ENCODE results near the gene DNAJB12. TPM values are rescaled to one million over a fixed set of nuclear protein-coding genes. Genes with fewer than 3 reads are reported as not detected.

DNAJB12 gene
- total and polyA plus RNA-seq, 2 donors from 2014 or later, result 32.0 to 37.7 TPM

DNA sequence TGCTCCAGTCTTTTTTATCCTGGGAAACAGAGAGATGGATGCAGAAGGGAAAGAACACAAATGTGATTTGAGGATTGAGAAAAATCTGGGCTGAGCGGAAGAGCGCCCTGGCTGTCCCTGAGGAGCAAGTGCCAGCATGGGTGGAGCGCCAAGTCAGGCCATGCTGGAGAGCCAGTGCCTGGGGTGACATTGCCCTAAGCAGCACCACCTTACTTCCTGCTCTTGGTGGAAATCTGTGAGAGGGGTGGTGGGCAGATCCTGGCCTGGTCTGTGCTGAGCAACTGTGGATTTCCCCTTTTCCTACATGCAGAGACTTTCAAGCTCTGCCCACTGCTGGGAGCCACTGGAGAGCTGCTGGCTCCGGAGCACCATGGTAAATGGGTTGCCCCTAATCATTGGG lies 44.1 kb downstream of the DNAJB12 start:
- Histone ChIP-seq H3K27ac (ENCODE audit: low read depth in 2 of 2, low read length in 2 of 2) (no peak overlapping the region), H3K27me3 (ENCODE audit: control insufficient read depth, insufficient read depth, low read length) (no peaks in the 10 kb centered on the region), H3K4me1 (ENCODE audit: control insufficient read depth in 2 of 3, insufficient read depth in 2 of 3, low read depth in 1 of 3, low read length in 3 of 3) (peaks cover 0 to 23% (median 8%) of the 10 kb centered on the region in 3 donors), H3K36me3 (ENCODE audit: control insufficient read depth in 2 of 3, insufficient read depth in 3 of 3, low read length in 3 of 3) (no peaks in the 10 kb centered on the region), H3K9ac (ENCODE audit: low read length in 3 of 3) (no peak overlapping the region), H3K4me3 (ENCODE audit: low read length in 3 of 3) (no peak overlapping the region), H3K9me3 (ENCODE audit: control insufficient read depth in 2 of 3, insufficient read depth in 1 of 3, low read length in 3 of 3) (no peaks in the 10 kb centered on the region)
- FAIRE-seq (no peak), DNase-seq (peak in 1 of 5 donors; percentile 25)
- intact Hi-C loops (cut with DNase I), result no loop called here
- TF ChIP-seq, protein P1, sequence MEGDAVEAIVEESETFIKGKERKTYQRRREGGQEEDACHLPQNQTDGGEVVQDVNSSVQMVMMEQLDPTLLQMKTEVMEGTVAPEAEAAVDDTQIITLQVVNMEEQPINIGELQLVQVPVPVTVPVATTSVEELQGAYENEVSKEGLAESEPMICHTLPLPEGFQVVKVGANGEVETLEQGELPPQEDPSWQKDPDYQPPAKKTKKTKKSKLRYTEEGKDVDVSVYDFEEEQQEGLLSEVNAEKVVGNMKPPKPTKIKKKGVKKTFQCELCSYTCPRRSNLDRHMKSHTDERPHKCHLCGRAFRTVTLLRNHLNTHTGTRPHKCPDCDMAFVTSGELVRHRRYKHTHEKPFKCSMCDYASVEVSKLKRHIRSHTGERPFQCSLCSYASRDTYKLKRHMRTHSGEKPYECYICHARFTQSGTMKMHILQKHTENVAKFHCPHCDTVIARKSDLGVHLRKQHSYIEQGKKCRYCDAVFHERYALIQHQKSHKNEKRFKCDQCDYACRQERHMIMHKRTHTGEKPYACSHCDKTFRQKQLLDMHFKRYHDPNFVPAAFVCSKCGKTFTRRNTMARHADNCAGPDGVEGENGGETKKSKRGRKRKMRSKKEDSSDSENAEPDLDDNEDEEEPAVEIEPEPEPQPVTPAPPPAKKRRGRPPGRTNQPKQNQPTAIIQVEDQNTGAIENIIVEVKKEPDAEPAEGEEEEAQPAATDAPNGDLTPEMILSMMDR (IDR thresholded peaks at IDR 0.05; ENCODE audit: borderline replicate concordance, extremely low read depth, insufficient read depth), result no peak

DNA sequence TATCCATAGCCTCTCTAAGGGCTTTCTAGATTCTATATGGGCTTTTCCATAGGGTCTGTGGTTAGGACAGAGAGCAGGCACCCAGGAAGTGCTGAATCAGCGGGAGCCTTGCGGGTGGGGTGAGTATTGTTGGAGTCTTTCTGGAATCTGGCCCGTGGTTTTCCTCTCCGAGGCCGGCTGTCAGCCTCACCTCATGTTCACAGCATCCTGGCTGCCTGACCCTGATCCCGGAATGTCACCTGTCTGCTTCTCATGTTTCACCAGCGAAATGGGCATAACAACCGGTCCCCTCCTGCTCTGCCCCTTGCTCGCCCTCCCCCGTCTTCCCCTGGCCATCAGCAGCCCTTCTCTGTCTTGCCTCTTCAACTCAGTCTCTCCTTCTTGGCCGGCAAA lies 44.5 kb downstream of the DNAJB12 start:
- FAIRE-seq, result no peak
- no peaks in the 10 kb centered on the region for H3K36me3 ChIP-seq (ENCODE audit: control insufficient read depth in 2 of 3, insufficient read depth in 3 of 3, low read length in 3 of 3)
- TF ChIP-seq, protein P1 (IDR thresholded peaks at IDR 0.05; ENCODE audit: borderline replicate concordance, extremely low read depth, insufficient read depth), result no peak
- no peak overlapping the region for H3K27ac ChIP-seq (ENCODE audit: low read depth in 2 of 2, low read length in 2 of 2)
- intact Hi-C loops (cut with DNase I), result no loop called here
- H3K27me3 ChIP-seq (ENCODE audit: control insufficient read depth, insufficient read depth, low read length), result no peaks in the 10 kb centered on the region
- peaks cover 0 to 19% (median 4%) of the 10 kb centered on the region in 3 donors for H3K4me1 ChIP-seq (ENCODE audit: control insufficient read depth in 2 of 3, insufficient read depth in 2 of 3, low read depth in 1 of 3, low read length in 3 of 3)
- H3K9ac ChIP-seq (ENCODE audit: low read length in 3 of 3), result no peak overlapping the region
- DNase-seq, result peak in 1 of 5 donors; percentile 60
- no peaks in the 10 kb centered on the region for H3K9me3 ChIP-seq (ENCODE audit: control insufficient read depth in 2 of 3, insufficient read depth in 1 of 3, low read length in 3 of 3)
- no peak overlapping the region for H3K4me3 ChIP-seq (ENCODE audit: low read length in 3 of 3)

- intact Hi-C loops (cut with DNase I), result no loop called here
- DNase-seq (peak in 1 of 5 donors; percentile 60), FAIRE-seq (no peak)
- H3K27me3 ChIP-seq (ENCODE audit: control insufficient read depth, insufficient read depth, low read length), result no peaks in the 10 kb centered on the region
- H3K4me3 ChIP-seq (ENCODE audit: low read length in 3 of 3), result no peak overlapping the region
- H3K9ac ChIP-seq (ENCODE audit: low read length in 3 of 3), result no peak overlapping the region
- TF ChIP-seq, protein P1 (IDR thresholded peaks at IDR 0.05; ENCODE audit: borderline replicate concordance, extremely low read depth, insufficient read depth), result no peak
- peak overlapping the region in 1 of 2 donors; percentile 38 for H3K27ac ChIP-seq (ENCODE audit: low read depth in 2 of 2, low read length in 2 of 2)
- H3K9me3 ChIP-seq (ENCODE audit: control insufficient read depth in 2 of 3, insufficient read depth in 1 of 3, low read length in 3 of 3), result no peaks in the 10 kb centered on the region
- H3K4me1 ChIP-seq (ENCODE audit: control insufficient read depth in 2 of 3, insufficient read depth in 2 of 3, low read depth in 1 of 3, low read length in 3 of 3), result peaks cover 0 to 15% (median 0%) of the 10 kb centered on the region in 3 donors
- H3K36me3 ChIP-seq (ENCODE audit: control insufficient read depth in 2 of 3, insufficient read depth in 3 of 3, low read length in 3 of 3), result no peaks in the 10 kb centered on the region
These were observed 45.2 kb downstream of the DNAJB12 start for GRCh38 chr10:72309290-72310240.

Data from kidney (tissue), 14 donors.